GM18517 (cell line): ENCODE measurements around the gene EFCAB13.
A peak's percentile ranks its signal among the peaks of the same experiment; 100 is the strongest.

Source experiments
- ATAC-seq: cut with Tn5 transposase; IDR thresholded peaks from one replicate; pipeline ENCODE4 v1.9.1; 2021; ENCODE audit warnings: mild to moderate bottlenecking, moderate library complexity; ENCODE audit not compliant: unreplicated experiment

Gene EFCAB13, protein sequence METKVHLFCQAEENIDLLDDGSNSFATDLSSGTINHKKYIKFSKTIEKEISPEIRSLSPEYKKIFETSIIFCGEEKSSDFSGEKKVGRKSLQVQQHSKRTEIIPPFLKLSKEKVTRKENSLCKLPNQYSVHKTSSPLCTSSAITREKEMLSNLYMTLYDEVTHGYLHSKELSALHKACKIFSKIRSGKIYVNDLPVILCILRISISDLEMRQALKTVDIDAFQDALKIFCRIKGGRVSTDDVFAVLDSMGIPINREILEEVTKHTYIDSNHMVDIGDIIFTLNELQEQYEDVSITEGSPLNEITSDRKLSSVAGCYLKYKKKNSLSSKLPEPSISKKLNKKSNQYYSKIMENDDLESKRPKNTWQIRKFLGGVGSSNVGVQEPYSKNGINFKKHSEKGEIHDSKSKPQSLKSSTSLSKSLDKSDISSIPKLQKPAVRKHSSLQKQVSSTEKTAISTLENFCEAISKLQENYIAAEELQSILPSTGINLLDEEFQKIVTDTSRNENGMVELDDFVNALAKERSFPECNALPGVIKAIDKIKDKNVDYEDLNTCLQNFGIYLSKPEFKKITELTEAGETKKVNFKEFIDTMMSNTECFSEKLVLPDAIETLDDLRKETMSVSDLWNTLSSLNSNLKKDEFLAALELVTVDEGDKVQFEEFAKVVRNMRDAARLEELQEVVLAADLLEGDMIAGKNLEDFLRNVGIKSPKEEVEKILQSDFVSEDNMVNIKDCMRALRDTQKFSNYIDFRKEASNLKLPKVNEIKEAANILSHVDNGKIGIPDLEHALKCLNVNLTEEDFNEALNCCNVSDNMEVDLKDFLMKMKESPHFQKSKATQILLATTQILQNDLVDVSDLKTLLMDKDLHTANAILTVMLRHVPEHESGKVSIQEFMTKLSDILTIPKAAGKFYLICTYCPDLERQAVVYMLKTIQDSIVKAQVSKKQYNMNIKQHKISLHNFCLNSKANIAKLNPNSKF

DNA sequence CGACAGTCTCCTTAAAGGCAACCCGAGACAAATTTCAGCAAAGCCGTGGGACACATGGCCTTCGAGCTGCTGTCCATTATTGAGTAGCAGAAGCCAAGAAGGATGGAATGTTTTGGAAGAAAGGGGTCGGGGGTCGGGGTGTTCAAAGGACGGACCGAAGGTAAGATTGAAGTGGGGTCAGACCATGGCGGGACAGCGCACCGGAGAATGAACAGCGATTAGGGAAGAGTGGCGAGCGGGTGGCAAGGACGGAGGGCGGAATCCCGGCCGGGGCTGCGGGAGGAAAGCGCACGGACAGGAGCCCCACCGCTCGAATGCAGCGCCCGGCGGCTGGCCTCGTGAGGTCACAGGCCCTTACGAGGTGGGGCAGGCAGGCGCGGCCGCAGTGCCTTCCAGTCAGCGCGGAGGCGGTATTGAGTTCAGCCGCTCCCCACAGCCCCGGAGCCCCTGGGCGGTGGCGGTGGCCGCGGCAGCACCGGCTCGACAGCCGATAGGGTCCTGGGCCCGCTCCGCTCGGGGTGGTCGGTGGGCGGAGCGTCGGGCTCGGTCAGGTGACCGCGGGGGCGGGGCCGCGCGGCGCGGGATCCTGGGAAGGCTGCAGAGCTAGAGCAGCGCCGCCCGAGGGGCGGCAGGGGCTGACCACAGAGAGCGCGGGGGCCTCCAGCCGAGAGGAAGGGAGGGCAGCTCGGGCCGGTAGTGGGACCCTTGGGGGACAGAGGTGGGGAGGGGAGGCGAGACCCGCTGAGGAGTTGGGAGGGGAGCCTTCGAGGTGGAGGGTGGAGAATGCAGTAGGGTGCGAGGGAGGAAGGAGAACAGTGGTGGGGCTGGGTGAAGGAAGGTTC is at the start of gene EFCAB13:
TSS of gene EFCAB13 (plus strand) at position 574 of the 842 bp plus-strand sequence. CDS start 4,399 bp downstream, outside the sequence.
- peak; percentile 82 for ATAC-seq

DNA sequence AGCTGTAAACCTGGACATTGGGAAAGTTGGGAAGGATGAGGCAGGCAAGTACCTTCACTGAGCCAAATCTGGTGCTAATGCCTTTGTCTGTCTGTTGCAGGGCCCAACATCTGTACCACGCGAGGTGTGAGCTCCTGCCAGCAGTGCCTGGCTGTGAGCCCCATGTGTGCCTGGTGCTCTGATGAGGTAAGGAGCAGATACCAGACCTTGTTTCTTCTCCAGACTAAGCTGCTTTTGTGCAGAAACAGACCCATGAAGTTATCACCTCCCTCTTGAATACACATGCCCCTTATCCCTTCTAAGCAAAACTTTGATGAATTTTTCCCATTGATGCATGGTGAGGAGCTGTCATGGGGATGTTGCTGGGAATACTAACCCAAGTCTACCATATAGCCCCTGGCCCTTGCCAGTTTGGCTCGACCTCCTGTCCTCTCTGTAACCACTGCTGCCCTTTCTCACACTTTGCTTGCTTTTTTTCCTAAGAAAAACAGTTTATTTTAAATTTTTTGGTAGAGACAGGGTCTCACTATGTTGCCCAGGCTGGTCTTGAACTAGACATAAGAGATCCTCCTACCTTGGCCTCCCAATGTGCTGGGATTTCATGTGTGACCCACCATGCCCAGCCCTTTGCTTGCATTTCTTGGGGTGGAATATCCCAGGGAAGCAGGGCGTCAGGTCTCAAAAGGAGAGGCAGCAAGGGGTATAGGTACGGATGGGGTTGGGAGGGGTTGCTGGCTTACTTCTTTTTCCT is 49.3 kb upstream of the EFCAB13 start:
- no peak for ATAC-seq

GRCh38 chr17:47275245-47275984 is 48.3 kb upstream of the EFCAB13 start:
- ATAC-seq: no peak

DNA sequence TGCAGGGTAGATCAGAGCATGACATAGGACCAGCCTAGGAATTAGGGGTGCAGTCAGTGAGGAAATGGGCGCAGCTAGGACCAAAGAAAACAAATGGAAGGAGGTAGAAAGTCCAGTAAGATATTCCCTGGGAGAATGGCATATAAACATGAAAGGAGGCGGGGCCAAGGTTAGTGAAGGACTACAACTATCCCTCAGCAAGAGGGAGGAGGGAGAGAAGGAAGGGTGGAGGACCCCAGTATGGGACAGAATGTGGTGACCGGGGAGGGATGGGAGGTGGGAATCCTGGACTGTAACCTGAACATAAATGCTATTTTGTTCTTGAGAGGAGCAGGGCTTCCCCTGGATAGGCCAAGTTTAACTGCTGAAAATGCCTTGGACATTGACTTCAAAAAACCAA is 47.3 kb upstream of the EFCAB13 start:
- no peak for ATAC-seq

DNA sequence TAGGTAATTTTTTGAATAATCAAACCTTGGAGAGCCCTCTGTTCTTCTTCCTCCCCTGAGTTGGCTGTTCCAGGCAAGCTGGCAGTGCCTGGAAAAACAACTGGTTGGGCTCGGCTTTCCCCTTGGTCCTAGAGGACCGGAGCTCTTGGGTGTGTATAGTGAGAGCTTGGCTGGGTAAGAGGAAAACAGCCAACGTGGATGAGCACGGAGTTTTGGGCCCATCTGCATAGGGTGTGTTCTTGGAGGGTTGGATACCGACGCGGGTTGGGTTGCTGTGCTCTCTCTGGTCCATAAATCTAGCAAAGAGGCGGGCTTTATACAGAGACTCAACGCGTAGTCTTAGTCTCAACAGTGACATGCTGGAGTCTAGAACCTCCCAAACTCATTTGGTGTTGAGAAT is 46.9 kb upstream of the EFCAB13 start:
- no peak for ATAC-seq

DNA sequence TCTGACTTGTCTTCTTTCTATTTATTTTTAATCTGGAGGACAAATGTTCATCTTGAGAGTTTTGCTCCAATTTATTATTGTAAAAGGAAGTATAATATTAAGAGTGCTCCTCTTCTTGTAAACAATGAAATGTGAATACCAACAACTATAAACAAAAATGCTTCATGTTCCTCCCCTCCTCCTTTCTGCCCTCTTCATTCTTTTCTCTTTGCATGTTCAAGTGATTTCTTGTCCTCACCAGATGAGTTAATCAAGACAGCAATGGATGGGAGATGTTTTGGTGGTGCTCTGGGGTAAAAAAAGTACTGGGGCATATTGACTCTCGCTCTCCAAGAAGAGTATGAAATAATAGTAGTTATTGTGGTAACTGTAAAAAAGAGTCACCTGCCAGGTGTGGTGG is 45.8 kb upstream of the EFCAB13 start:
- no peak for ATAC-seq

DNA sequence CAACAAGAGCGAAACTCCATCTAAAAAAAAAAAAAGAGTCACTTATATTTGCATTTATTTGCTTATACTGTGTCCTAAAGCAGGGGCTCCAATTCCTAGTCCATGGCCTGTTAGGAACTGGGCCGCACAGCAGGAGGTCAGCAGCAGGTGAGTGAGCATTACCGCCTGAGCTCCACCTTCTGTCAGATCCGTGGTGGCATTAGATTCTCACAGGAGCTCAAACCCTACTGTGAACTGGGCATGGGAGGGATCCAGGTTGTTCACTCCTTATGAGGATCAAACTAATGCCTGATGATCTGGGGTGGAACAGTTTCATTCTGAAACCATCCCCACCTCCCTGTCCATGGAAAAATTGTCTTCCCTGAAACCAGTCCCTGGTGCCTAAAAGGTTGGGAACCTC is 45.2 kb upstream of the EFCAB13 start:
- ATAC-seq: peak; percentile 18

GRCh38 chr17:47279062-47279801 is 44.5 kb upstream of the EFCAB13 start:
- ATAC-seq: peak; percentile 63

DNA sequence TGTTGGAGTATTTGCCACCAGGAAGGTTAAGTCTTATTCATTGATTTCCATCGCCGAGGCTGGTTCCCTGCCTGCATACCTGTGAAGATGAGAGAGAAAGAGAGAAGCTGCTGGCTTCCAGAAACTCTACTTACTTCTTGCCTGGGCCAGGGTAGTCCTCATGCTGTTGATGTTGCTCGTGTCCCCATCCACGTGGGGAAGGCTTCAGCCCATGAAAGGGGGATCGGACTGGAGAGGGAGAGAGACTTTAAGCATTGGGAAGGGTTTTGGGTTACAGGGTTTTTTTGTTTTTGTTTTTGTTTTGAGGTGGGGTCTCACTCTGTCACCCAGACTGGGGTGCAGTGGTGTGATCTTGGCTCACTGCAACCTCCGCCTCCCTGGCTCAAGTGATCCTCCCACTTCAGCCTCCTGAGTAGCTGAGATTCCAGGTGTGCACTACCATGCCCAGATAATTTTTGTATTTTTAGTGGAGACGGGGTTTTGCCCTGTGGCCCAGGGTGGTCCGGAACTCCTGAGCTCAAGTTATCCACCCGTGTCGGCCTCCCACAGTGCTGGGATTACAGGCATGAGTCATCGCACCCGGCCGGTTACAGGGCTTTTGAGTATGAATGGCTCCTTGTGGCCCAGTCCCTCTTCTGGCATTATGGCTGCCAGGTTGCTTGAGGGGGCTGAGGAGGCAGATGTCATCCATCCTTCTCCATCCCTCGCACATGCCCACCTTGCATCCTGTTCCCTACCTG is 43.5 kb upstream of the EFCAB13 start:
- ATAC-seq: no peak

- ATAC-seq: no peak
Measured at GRCh38 chr17:47281216-47281615, 42.5 kb upstream of the EFCAB13 start.

- ATAC-seq: no peak
Measured at GRCh38 chr17:47285003-47285402, 38.8 kb upstream of the EFCAB13 start.

DNA sequence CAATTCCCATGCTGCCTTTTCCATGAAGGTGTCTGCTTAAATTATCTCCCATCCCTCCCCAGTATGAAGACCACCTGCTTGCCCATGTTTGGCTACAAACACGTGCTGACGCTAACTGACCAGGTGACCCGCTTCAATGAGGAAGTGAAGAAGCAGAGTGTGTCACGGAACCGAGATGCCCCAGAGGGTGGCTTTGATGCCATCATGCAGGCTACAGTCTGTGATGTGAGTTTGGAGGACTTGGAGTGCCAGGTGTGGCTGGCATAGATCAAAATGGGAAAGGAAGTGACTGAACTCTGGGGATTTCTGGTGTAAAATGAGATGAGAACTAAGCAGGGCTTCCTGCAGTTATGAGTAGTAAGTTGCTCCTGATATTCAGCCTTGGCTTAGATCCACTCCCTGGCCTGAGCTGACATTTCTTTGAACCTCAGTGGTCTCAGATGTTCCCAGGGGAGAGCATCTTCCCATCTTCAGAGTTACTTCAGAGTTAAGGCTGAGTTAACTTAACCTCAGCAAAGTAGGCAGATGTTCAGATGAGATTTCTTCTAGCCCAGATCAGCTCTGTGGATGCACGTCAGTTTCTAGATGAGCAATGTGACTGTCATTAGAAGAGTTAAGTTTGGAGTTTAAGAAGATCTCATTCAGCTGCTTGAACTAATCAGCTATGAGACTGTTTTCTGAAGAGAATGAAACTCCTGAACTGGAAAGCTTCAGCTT is 37.4 kb upstream of the EFCAB13 start:
- ATAC-seq: peak; percentile 74

DNA sequence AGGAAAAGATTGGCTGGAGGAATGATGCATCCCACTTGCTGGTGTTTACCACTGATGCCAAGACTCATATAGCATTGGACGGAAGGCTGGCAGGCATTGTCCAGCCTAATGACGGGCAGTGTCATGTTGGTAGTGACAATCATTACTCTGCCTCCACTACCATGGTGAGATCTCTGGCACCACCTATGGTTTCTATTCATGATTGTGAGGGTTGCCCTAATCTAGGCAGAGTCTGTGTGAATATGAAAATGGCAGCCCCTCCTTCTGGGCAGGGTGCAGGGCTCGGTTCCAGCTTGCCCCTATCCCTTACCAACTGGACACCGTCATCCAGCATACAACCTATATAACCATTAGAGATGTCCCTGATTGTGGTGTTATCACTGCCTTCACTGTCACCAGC is 36.7 kb upstream of the EFCAB13 start:
- no peak for ATAC-seq

DNA sequence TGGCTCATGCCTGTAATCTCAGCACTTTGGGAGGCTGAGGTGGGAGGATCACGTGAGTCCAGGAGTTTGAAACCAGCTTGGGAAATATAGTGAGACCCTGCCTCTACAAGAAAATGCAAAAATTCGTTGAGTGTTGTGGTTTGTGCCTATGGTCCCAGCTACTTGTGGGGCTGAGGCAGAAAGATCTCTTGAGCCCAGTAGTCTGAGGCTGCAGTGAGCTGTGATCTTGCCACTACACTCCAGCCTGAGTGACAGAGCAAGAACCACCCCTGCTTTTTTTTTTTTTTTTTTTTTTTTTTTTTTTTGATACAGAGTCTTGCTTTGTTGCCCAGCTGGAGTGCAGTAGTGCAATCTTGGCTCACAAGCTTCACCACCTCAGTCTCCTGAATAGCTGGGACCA is 36.1 kb upstream of the EFCAB13 start:
- no peak for ATAC-seq

DNA sequence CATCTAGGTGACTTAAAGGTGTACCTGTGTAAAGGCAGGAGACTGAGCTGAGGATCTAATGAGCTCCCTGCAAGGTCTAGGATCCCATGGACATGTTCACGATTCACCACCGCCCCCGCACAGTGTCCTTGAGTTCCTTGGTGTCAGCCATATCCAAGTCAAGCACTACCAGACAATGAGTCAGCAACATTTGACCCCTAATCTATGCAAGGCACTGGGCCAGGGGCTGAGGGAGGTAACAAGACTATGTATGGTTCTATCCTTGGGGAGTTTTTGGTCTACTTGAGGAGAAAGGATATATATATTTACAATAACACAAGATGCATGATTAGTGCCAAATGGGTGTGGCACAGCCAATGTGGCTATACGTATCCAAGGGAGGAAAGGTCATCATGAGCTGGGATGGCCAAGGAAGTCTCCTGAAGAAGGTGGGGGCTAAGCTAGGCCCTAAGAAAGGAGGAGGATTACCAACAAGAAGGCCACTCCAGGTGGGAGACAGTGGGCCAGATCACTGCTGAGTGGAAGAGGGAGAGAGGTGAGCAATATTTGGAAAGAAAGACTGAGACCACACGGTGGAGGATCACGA is 35.1 kb upstream of the EFCAB13 start:
- ATAC-seq: no peak

GRCh38 chr17:47289302-47289701 is 34.5 kb upstream of the EFCAB13 start:
- no peak for ATAC-seq

- ATAC-seq: no peak
Measured at GRCh38 chr17:47290870-47291241, 32.9 kb upstream of the EFCAB13 start.
